ENCODE data around the gene MAZ.

Gene MAZ

GRCh38 chr16:29809850-29810698 is 3.7 kb downstream of the MAZ start:
- DNase-seq (ENCODE audit: low spot score) = no peak

GRCh38 chr16:29810699-29811169 is 4.4 kb downstream of the MAZ start:
- DNase-seq (ENCODE audit: low spot score) = peak; percentile 62

- DNase-seq (ENCODE audit: low spot score) = peak; percentile 96
Observed at GRCh38 chr16:29811170-29811895, 5.0 kb downstream of the MAZ start.

GRCh38 chr16:29811896-29812665 is 5.8 kb downstream of the MAZ start, which contains the start of gene PRRT2:
PRRT2 (plus strand) TSS chr16:29812193; CDS start chr16:29813055, 862 bp downstream.
- DNase-seq (ENCODE audit: low spot score) = peak; percentile 88

GRCh38 chr16:29812754-29813643 is 6.7 kb downstream of the MAZ start:
- DNase-seq (ENCODE audit: low spot score) = no peak

- peak; percentile 60 for DNase-seq (ENCODE audit: low spot score)
Observed at GRCh38 chr16:29813644-29814562, 7.6 kb downstream of the MAZ start.

GRCh38 chr16:29814592-29814991 is 8.3 kb downstream of the MAZ start:
- no peak for DNase-seq (ENCODE audit: low spot score)

- peak; percentile 61 for DNase-seq (ENCODE audit: low spot score)
Observed at GRCh38 chr16:29815032-29815721, 8.8 kb downstream of the MAZ start.

- peak; percentile 98 for DNase-seq (ENCODE audit: low spot score)
Observed at GRCh38 chr16:29815793-29816693, 9.7 kb downstream of the MAZ start, which contains the start of gene PAGR1. PAGR1 (plus strand) TSS chr16:29816152; CDS start chr16:29816526, 374 bp downstream.

- no peak for DNase-seq (ENCODE audit: low spot score)
Observed at GRCh38 chr16:29816694-29817441, 10.5 kb downstream of the MAZ start.

GRCh38 chr16:29818082-29818481 is 11.8 kb downstream of the MAZ start:
- DNase-seq (ENCODE audit: low spot score) = no peak

GRCh38 chr16:29819506-29819905 is 13.2 kb downstream of the MAZ start:
- no peak for DNase-seq (ENCODE audit: low spot score)

GRCh38 chr16:29820271-29820701 is 14.0 kb downstream of the MAZ start, which contains the start of gene MVP:
MVP (plus strand) TSS chr16:29820462; CDS start chr16:29830550, 10,088 bp downstream.
- no peak for DNase-seq (ENCODE audit: low spot score)

- DNase-seq (ENCODE audit: low spot score) = no peak
Observed at GRCh38 chr16:29820730-29821642, 14.7 kb downstream of the MAZ start.

- DNase-seq (ENCODE audit: low spot score) = no peak
Observed at GRCh38 chr16:29821643-29822115, 15.3 kb downstream of the MAZ start.

GRCh38 chr16:29824589-29825144 is 18.3 kb downstream of the MAZ start:
- DNase-seq (ENCODE audit: low spot score) = no peak

Data from ecto neural progenitor cell (in vitro differentiated cells).